Hematopoietic multipotent progenitor cell (in vitro differentiated cells): Measurements from ENCODE around the gene CCT8L2. TPM values are rescaled to one million over a fixed set of nuclear protein-coding genes. Genes with fewer than 3 reads are reported as not detected.
"Not testable (repeated sequence)": the region's sequence is repeated elsewhere in the genome, so short reads cannot be mapped to it uniquely, and the experiment has no call there.

Experiments used
- DNase-seq, 3 donors: peaks; one replicate each; pipeline ENCODE4 v3.0.0-alpha.2; 2011 to 2015; ENCODE audit warnings: low read depth in 2 of 3, low spot score in 2 of 3
- total RNA-seq: library from RNA; depleted of rRNA; stranded (reverse); fragments of >200 nt; gene quantifications from one replicate; pipeline ENCODE4 v1.2.3, GENCODE V29; 2012

CCT8L2 gene
- total RNA-seq, 1 donor, result under 0.01 TPM

- DNase-seq, result not testable (repeated sequence)
Measured at GRCh38 chr22:16559996-16560395, 32.6 kb downstream of the CCT8L2 start.

GRCh38 chr22:16559056-16559955 is 33.3 kb downstream of the CCT8L2 start:
- no peak for DNase-seq

- not testable (repeated sequence) for DNase-seq
Measured at GRCh38 chr22:16558376-16558945, 34.1 kb downstream of the CCT8L2 start.

- not testable (repeated sequence) for DNase-seq
Measured at GRCh38 chr22:16557511-16557910, 35.1 kb downstream of the CCT8L2 start.

- DNase-seq, result not testable (repeated sequence)
Measured at GRCh38 chr22:16555077-16555994, 37.3 kb downstream of the CCT8L2 start.

GRCh38 chr22:16543310-16543709 is 49.3 kb downstream of the CCT8L2 start:
- DNase-seq, result not testable (repeated sequence)

Other genes starting within 250 kb of the CCT8L2 start
- 0.54 TPM for gene XKR3, start 232.6 kb upstream of the CCT8L2 start, total RNA-seq